Heart left ventricle (tissue), 16 donors: ENCODE measurements around the gene GRIP2. TPM values are rescaled to one million over a fixed set of nuclear protein-coding genes. Genes with fewer than 3 reads are reported as not detected.

ENCODE experiments used
- ATAC-seq, 4 donors: fragments of 200-7000 bp; cut with Tn5 transposase; one replicate each; pipeline ENCODE4 v1.9.1; 2020 to 2022; ENCODE audit warnings: moderate library complexity in 4 of 4, mild to moderate bottlenecking in 3 of 4, moderate number of reproducible peaks in 1 of 4
- DNase-seq, 5 donors: peaks; one replicate each; pipeline ENCODE4 v3.0.0-alpha.2; 2020
- H3K27ac ChIP-seq, 12 donors: fragments of 200-600 bp; sonication (generic) in 4 of 12; one replicate each; pipeline versions ENCODE4 v1.5.0 to v1.8.0; 2016 to 2022; ENCODE audit warnings: mild to moderate bottlenecking in 2 of 12
- H3K27me3 ChIP-seq, 9 donors: fragments of 200-600 bp; sonication (generic) in 2 of 9; one replicate each; pipeline versions ENCODE4 v1.5.1 to v1.8.0; 2016 to 2022; ENCODE audit warnings: mild to moderate bottlenecking in 3 of 9
- H3K36me3 ChIP-seq, 9 donors: fragments of 200-600 bp; sonication (generic) in 2 of 9; one replicate each; pipeline versions ENCODE4 v1.5.0 to v1.8.0; 2018 to 2022; ENCODE audit warnings: mild to moderate bottlenecking in 2 of 9
- H3K4me1 ChIP-seq, 12 donors: fragments of 200-600 bp; sonication (generic) in 4 of 12; one replicate each; pipeline versions ENCODE4 v1.5.0 to v1.8.0; 2016 to 2022; ENCODE audit warnings: mild to moderate bottlenecking in 3 of 12
- H3K4me3 ChIP-seq, 12 donors: fragments of 200-600 bp; sonication (generic) in 4 of 12; one replicate each; pipeline versions ENCODE4 v1.5.0 to v1.8.0; 2017 to 2022; ENCODE audit warnings: mild to moderate bottlenecking in 9 of 12, moderate library complexity in 4 of 12
- H3K9me3 ChIP-seq, 12 donors: fragments of 200-600 bp; sonication (generic) in 4 of 12; one replicate each; pipeline versions ENCODE4 v1.5.0 to v1.8.0; 2016 to 2022; ENCODE audit warnings: mild to moderate bottlenecking in 1 of 12
- CTCF ChIP-seq, 12 donors: fragments of 200-600 bp; sonication (generic) in 4 of 12; IDR thresholded peaks; one replicate each; pipeline versions ENCODE4 v1.5.0 to v1.8.0; 2018 to 2022; ENCODE audit warnings: antibody characterized with exemption in 12 of 12, mild to moderate bottlenecking in 5 of 12
- POLR2A ChIP-seq, 2 donors: fragments of 450-650 bp; IDR thresholded peaks; one replicate each; pipeline ENCODE4 v1.6.1; 2017; ENCODE audit warnings: antibody characterized with exemption in 2 of 2, mild to moderate bottlenecking in 2 of 2, moderate library complexity in 2 of 2
- WGBS, 4 donors: extraction: QIAGEN DNeasy Blood & Tissue Kit in 2 of 4; methylation state at CpG; one replicate each; pipeline versions ENCODE4 v1.1.5 to v1.1.7; 2013 to 2018; 5-methylcytosine and 5-hydroxymethylcytosine counted together
- intact Hi-C, 10 donors: fragments of 100-400 bp; cut with DNase I; formaldehyde crosslinking; loops; one replicate each; pipeline versions ENCODE4 v1.11.1 to v1.14.2; 2022
- polyA plus RNA-seq, 2 donors: library from polyadenylated mRNA; stranded (reverse); fragments of 200-250 nt; gene quantifications; one replicate each; pipeline ENCODE4 v1.2.3, GENCODE V29; 2013
- total RNA-seq, 9 donors: library from RNA; depleted of rRNA in 2 of 9; stranded (reverse); fragments of >200 nt in 2 of 9; fragmentation: NEBNext Ultra II Directional in 3 of 9; extraction: Animal tissue kit (Norgen Biotek cat#: 25700) in 3 of 9; gene quantifications; one replicate each; pipeline versions ENCODE4 v1.1.0 to v1.2.4, GENCODE V29; 2016 to 2023
- donor health status: ischemic (EF 13 %, LVEDD 7.1; RV severe dilation, severe dysfunction).
- donor health status: healthy with polysubstance abuse.
- donor health status: DM: no; HTN: yes; CAD: no.
- donor health status: DM: no; HTN: no; CAD: no.
- donor health status: ischemic (EF 25% LVEDD 6.9; RV normal size, moderate dysfunction).
- donor health status: ischemic (EF 25% LVEDD 5.7; RV mildly dilated, moderate dysfunction).
- donor health status: healthy.
- donor health status: DM: yes; HTN: yes; CAD: no.
- donor health status: ischemic (EF 35%, LVEDD 5.7; RV mildly dilated, moderate dysfunction).
- donor health status: nonischemic (EF 11% LVEDD 7.7; RV severe dilation, severe dysfunction).
- donor health status: DM: yes; HTN: yes; CAD: no.
- donor health status: PGD.
- donor health status: ischemic (EF 29% LVEDD 5.4; RV normal size, mild dysfunction).
- donor health status: nonischemic (EF 23%, LVEDD 6.1; RV moderate dilation, normal function).

GRIP2 gene
- total and polyA plus RNA-seq, 11 donors: 5.8 to 56.7 (median 28.7) TPM

DNA sequence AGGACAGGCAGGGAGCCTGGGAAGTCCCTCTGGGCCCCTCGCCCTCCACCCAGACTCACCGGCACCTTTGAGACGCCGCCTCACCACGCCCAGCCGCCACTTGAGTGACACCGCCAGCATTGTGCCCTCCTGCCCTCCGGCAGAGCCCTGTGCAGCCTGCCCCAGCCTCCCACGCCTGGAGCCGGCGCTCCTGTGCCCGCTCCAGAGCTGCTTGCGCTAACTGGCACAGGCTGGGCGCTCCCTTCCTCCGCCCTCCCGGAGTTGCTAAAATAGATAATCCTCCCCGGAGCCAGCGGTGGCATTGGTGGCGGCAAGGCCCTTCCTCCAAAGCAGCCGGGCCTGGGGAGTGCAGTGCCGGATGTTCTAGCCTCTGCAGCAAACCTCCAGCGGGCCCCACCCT lies 15.7 kb upstream of the GRIP2 start:
- DNase-seq (peak in 4 of 5 donors; percentile 54 to 73 (median 58)), ATAC-seq (peak; percentile 67 to 90 (median 88))
- Histone ChIP-seq H3K9me3 (no peaks in the 10 kb centered on the region), H3K4me3 (peak overlapping the region in 10 of 12 donors; percentile 2 to 50 (median 40)), H3K27ac (peak overlapping the region in 5 of 12 donors; percentile 20 to 63 (median 31)), H3K27me3 (peaks cover 0 to 19% (median 0%) of the 10 kb centered on the region in 9 donors), H3K4me1 (peaks cover 0 to 37% (median 7%) of the 10 kb centered on the region in 12 donors), H3K36me3 (no peaks in the 10 kb centered on the region)
- TF ChIP-seq CTCF (IDR thresholded peaks at IDR 0.05) (no peak), POLR2A (IDR thresholded peaks at IDR 0.05) (no peak)
- WGBS, 4 donors: 18 to 45% (median 22%) methylated on average over 16 to 22 of the region's 22 CpGs
- intact Hi-C loops: loop anchor here in 1 of 10 donors (10.0 kb wide), 1 partner anchor 49 kb away; no protein-coding TSS in a partner anchor

DNA sequence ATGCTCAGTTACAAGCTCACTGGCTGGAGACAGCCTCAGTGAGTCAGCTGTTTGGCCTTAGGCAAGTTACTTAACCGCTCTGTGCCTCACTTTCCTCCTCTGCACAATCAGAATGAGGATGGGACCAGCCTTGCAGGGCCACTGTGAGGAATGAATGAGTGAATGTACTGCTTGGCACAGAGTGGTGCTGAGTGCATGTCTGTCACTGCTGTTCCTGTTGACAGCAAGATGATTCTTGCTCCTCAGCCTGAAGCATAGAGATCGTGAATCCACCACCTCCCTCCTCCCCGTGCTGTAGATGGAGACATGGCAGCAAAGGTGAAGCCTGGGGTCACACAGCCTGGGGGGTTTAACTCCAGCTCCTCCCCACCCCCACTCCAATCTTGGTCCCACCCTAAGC lies 14.6 kb upstream of the GRIP2 start:
- Histone ChIP-seq H3K36me3 (no peaks in the 10 kb centered on the region), H3K9me3 (no peaks in the 10 kb centered on the region), H3K27me3 (peaks cover 0 to 19% (median 0%) of the 10 kb centered on the region in 9 donors), H3K27ac (no peak overlapping the region), H3K4me1 (peaks cover 0 to 41% (median 8%) of the 10 kb centered on the region in 12 donors), H3K4me3 (no peak overlapping the region)
- ATAC-seq (peak in 1 of 4 donors; percentile 1), DNase-seq (peak in 2 of 5 donors; percentile 4 to 13)
- TF ChIP-seq CTCF (IDR thresholded peaks at IDR 0.05) (no peak), POLR2A (IDR thresholded peaks at IDR 0.05) (no peak)
- 61 to 75% (median 69%) methylated on average over 3 of the region's 3 CpGs for WGBS, 4 donors
- intact Hi-C loops: loop anchor here in 2 of 10 donors (5.0 to 10.0 kb wide), 2 partner anchors 50 to 352 kb away; no protein-coding TSS in a partner anchor

- peak in 3 of 5 donors; percentile 12 to 25 (median 16) for DNase-seq
- intact Hi-C loops: loop anchor here in 2 of 10 donors (5.0 to 10.0 kb wide), 2 partner anchors 51 to 352 kb away; no protein-coding TSS in a partner anchor
- no peak for ATAC-seq
Measured at GRCh38 chr3:14553871-14554270, 13.7 kb upstream of the GRIP2 start.

More at GRCh38 chr3:14553871-14554270, 13.7 kb upstream of the GRIP2 start:
- 43 to 62% (median 54%) methylated on average over 5 of the region's 5 CpGs for WGBS, 4 donors
- no peak for TF ChIP-seq CTCF (IDR thresholded peaks at IDR 0.05)
- no peak for TF ChIP-seq POLR2A (IDR thresholded peaks at IDR 0.05)
- Histone ChIP-seq H3K27ac (no peak overlapping the region), H3K9me3 (no peaks in the 10 kb centered on the region), H3K4me1 (peaks cover 0 to 41% (median 8%) of the 10 kb centered on the region in 12 donors), H3K36me3 (no peaks in the 10 kb centered on the region), H3K4me3 (no peak overlapping the region), H3K27me3 (peaks cover 0 to 19% (median 0%) of the 10 kb centered on the region in 9 donors)
